Gastroesophageal sphincter (tissue), 4 donors: ENCODE results near the gene NEDD4L. TPM values are rescaled to one million over a fixed set of nuclear protein-coding genes. Genes with fewer than 3 reads are reported as not detected.
"Not testable (repeated sequence)": the region's sequence is repeated elsewhere in the genome, so short reads cannot be mapped to it uniquely, and the experiment has no call there.

Experiments
- ATAC-seq: fragments of 150-250 bp; one replicate; pipeline ENCODE4 v1.9.1; 2016; ENCODE audit warnings: mild to moderate bottlenecking, moderate library complexity
- H3K27ac ChIP-seq, 4 donors: fragments of 200-600 bp; sonication (generic) in 3 of 4; 1 replicate in 3 of 4; 2 replicates in 1 of 4; pipeline ENCODE4 v1.5.1; 2016 to 2019
- H3K27me3 ChIP-seq: fragments of 200-600 bp; sonication (generic); one replicate; pipeline ENCODE4 v1.5.1; 2019
- H3K36me3 ChIP-seq, 2 donors: fragments of 200-600 bp; sonication (generic); one replicate each; pipeline ENCODE4 v1.5.1; 2019; ENCODE audit warnings: control low read depth in 1 of 2
- H3K4me1 ChIP-seq, 3 donors: fragments of 200-600 bp; sonication (generic); 1 replicate in 2 of 3; 2 replicates in 1 of 3; pipeline ENCODE4 v1.5.1; 2016 to 2019; ENCODE audit warnings: control low read depth in 2 of 3
- H3K4me3 ChIP-seq, 2 donors: fragments of 200-600 bp; sonication (generic); one replicate each; pipeline ENCODE4 v1.5.1; 2019; ENCODE audit warnings: mild to moderate bottlenecking in 1 of 2, moderate library complexity in 1 of 2
- H3K9me3 ChIP-seq, 3 donors: fragments of 200-600 bp; sonication (generic); one replicate each; pipeline ENCODE4 v1.5.1; 2017 to 2019; ENCODE audit warnings: control low read depth in 2 of 3
- EP300 ChIP-seq: sonication (generic); formaldehyde crosslinking; IDR thresholded peaks from one replicate; pipeline ENCODE4 v1.6.1; 2017; ENCODE audit warnings: antibody characterized with exemption, mild to moderate bottlenecking
- POLR2A ChIP-seq, 2 donors: fragments of 450-650 bp; IDR thresholded peaks; one replicate each; pipeline ENCODE4 v1.6.1; 2017; ENCODE audit warnings: antibody characterized with exemption in 2 of 2, mild to moderate bottlenecking in 2 of 2, moderate library complexity in 1 of 2
- POLR2AphosphoS5 ChIP-seq: sonication (generic); formaldehyde crosslinking; IDR thresholded peaks from one replicate; pipeline ENCODE4 v1.6.1; 2017; ENCODE audit warnings: antibody characterized with exemption
- WGBS, 2 donors: methylation state at CpG; one replicate each; pipeline ENCODE4 v1.1.5; 2018; ENCODE audit warnings: low coverage in 1 of 2; 5-methylcytosine and 5-hydroxymethylcytosine counted together
- total RNA-seq, 4 donors: library from RNA; depleted of rRNA; stranded (reverse); fragments of >200 nt; gene quantifications; one replicate each; pipeline ENCODE4 v1.1.0, GENCODE V29; 2016
- TF ChIP-seq, protein P1 (sequence below), 4 experiments: fragments of 200-600 bp in 2 of 4; fragments of 450-650 bp in 2 of 4; sonication (generic) in 1 of 4; IDR thresholded peaks; one replicate each; pipeline ENCODE4 v1.5.1; 2017 to 2019; ENCODE audit warnings: antibody characterized with exemption in 4 of 4, mild to moderate bottlenecking in 2 of 4, moderate library complexity in 2 of 4

The NEDD4L gene
- total RNA-seq, 4 donors from 2014 or later: 37.0 to 50.9 (median 43.0) TPM

GRCh38 chr18:58276789-58277739 lies 233.0 kb downstream of the NEDD4L start:
- Histone ChIP-seq H3K36me3 (no peaks in the 10 kb centered on the region), H3K27me3 (no peaks in the 10 kb centered on the region), H3K9me3 (no peaks in the 10 kb centered on the region), H3K4me3 (no peak overlapping the region), H3K27ac (no peak overlapping the region), H3K4me1 (peaks cover 0 to 43% (median 0%) of the 10 kb centered on the region in 3 donors)
- no peak for ATAC-seq
- TF ChIP-seq POLR2AphosphoS5: no peak
- TF ChIP-seq POLR2A (IDR thresholded peaks at IDR 0.05): no peak
- TF ChIP-seq, protein P1, sequence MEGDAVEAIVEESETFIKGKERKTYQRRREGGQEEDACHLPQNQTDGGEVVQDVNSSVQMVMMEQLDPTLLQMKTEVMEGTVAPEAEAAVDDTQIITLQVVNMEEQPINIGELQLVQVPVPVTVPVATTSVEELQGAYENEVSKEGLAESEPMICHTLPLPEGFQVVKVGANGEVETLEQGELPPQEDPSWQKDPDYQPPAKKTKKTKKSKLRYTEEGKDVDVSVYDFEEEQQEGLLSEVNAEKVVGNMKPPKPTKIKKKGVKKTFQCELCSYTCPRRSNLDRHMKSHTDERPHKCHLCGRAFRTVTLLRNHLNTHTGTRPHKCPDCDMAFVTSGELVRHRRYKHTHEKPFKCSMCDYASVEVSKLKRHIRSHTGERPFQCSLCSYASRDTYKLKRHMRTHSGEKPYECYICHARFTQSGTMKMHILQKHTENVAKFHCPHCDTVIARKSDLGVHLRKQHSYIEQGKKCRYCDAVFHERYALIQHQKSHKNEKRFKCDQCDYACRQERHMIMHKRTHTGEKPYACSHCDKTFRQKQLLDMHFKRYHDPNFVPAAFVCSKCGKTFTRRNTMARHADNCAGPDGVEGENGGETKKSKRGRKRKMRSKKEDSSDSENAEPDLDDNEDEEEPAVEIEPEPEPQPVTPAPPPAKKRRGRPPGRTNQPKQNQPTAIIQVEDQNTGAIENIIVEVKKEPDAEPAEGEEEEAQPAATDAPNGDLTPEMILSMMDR (IDR thresholded peaks at IDR 0.05): no peak
- TF ChIP-seq EP300: no peak
- 54 to 89% methylated on average over 6 to 7 of the region's 10 CpGs for WGBS, 2 donors

DNA sequence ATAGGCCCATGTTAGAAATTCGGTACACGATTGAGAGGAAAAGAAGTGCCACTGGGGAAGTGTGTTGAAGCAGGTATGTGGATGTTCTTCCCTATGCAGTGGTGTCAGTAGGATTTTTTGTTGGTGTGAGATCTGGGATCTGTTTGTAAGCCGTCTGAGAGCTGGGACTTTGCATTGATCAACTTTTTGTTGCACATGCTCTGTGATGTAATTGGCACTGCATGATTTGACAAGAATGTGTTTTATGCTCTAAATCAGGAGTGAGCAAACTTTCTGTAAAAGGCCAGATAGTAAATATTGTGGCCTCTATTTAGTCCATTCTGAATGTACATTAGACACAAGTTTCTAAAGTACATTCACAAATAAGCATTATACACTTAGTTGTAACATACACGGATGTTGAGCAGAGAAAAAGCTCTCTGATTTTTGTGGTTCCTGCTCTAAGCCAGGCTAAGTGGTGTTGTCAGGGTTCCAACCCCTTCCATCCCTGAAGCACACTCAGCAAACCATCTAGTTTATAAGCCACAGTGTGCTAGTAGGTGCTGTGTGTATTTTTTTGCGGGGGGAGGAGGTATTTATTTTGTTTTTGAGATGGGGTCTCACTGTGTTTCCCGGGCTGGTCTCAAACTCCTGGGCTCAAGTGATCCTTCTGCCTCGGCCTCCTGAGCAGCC lies 235.6 kb downstream of the NEDD4L start:
- peaks cover 0 to 32% (median 0%) of the 10 kb centered on the region in 3 donors for H3K4me1 ChIP-seq
- H3K27ac ChIP-seq: no peak overlapping the region
- TF ChIP-seq POLR2AphosphoS5 (no peak), POLR2A (IDR thresholded peaks at IDR 0.05) (no peak), EP300 (no peak)
- TF ChIP-seq, protein P1 (IDR thresholded peaks at IDR 0.05): no peak
- H3K36me3 ChIP-seq: no peaks in the 10 kb centered on the region
- no peaks in the 10 kb centered on the region for H3K27me3 ChIP-seq
- H3K9me3 ChIP-seq: no peaks in the 10 kb centered on the region
- H3K4me3 ChIP-seq: no peak overlapping the region
- WGBS, 2 donors: 80 to 90% methylated on average over 4 to 6 of the region's 7 CpGs
- no peak for ATAC-seq

DNA sequence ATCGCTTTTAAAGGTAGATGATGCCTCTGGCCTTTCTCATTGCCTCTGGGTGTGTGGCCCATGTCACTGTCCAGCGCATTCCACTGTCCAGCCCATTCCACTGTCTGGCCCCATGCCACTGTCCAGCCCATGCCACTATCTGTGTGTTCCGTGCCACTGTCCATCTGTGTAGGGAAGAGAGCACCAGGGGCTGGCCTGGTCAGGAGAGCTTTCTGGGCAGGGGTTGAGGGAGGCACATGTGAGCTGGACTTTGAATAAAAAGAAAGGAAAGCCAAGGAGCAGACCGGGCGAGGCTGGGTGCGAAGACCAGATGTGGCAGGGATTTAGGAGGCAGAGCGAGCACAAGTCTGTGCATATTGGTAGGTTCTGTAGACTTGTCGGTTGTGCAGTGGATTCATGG lies 236.2 kb downstream of the NEDD4L start:
- H3K27me3 ChIP-seq: no peaks in the 10 kb centered on the region
- 88 to 91% methylated on average over 3 to 5 of the region's 8 CpGs for WGBS, 2 donors
- no peak for ATAC-seq
- H3K9me3 ChIP-seq: no peaks in the 10 kb centered on the region
- no peak overlapping the region for H3K27ac ChIP-seq
- no peaks in the 10 kb centered on the region for H3K36me3 ChIP-seq
- peaks cover 0 to 35% (median 0%) of the 10 kb centered on the region in 3 donors for H3K4me1 ChIP-seq
- no peak for TF ChIP-seq POLR2AphosphoS5
- TF ChIP-seq POLR2A (IDR thresholded peaks at IDR 0.05): no peak
- TF ChIP-seq, protein P1 (IDR thresholded peaks at IDR 0.05): no peak
- TF ChIP-seq EP300: no peak
- no peak overlapping the region for H3K4me3 ChIP-seq

DNA sequence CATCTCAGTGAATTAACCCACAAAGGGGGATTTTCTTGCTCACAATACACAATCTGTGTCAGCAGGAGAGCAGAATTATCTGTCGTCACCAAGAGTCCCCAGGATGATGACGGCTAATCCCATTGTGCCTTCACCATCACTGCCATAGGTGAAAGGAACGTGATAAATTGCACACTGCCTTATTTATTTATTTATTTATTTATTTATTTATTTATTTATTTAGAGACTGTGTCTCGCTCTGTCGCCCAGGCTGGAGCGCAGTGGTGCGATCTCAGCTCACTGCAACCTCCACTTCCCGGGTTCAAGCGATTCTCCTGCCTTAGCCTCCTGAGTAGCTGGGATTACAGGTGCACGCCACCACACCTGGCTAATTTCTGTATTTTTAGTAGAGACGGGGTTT lies 238.8 kb downstream of the NEDD4L start:
- ATAC-seq, H3K9me3 ChIP-seq, H3K27me3 ChIP-seq, H3K4me3 ChIP-seq, H3K27ac ChIP-seq, H3K36me3 ChIP-seq: not testable (repeated sequence)
- WGBS, 2 donors: 94 to 100% methylated on average over 2 to 8 of the region's 11 CpGs
- peaks cover 0 to 37% (median 0%) of the 10 kb centered on the region in 3 donors for H3K4me1 ChIP-seq

DNA sequence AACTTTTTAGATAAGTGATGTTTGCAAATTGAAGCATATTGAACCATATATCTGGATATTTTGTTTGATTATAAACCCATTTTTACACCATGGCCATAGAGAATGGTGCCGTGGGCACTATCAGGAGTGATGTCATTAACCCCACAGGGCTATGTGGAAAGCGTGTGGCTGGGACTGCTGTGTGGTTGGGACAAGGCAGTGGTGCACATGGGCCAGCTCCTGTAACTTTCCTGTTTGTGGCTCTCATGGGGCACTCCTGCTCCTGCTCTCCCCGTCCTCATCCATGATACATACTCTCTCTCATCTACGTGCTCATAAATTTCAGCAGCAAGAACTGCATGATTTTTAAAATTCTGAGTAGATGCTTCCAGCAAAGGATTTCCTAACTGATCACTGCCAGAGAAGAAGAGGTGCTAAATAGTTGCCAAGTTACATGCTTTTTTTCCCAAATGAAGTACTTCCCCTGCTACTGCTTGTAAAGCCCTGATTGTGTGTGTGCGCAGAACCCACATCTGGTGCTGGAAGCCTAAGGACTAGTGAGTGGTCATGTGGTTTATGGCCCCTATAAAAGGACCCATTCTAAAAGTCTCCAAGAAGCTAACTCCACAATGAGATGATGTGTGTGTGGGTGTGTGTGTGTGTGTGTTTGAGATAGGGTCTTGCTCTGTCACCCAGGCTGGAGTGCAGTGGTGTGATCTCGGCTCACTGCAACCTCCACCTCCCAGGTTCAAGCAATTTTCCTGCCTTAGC lies 240.8 kb downstream of the NEDD4L start:
- Histone ChIP-seq H3K36me3 (no peaks in the 10 kb centered on the region), H3K27ac (no peak overlapping the region), H3K27me3 (no peaks in the 10 kb centered on the region), H3K9me3 (no peaks in the 10 kb centered on the region), H3K4me1 (peaks cover 0 to 52% (median 0%) of the 10 kb centered on the region in 3 donors), H3K4me3 (no peak overlapping the region)
- TF ChIP-seq, protein P1 (IDR thresholded peaks at IDR 0.05): no peak
- TF ChIP-seq POLR2AphosphoS5 (no peak), POLR2A (IDR thresholded peaks at IDR 0.05) (no peak), EP300 (no peak)
- WGBS, 2 donors: 81 to 89% methylated on average over 4 to 5 of the region's 6 CpGs
- ATAC-seq: no peak
